ENCODE results near the gene EHD4.

EHD4 gene

DNA sequence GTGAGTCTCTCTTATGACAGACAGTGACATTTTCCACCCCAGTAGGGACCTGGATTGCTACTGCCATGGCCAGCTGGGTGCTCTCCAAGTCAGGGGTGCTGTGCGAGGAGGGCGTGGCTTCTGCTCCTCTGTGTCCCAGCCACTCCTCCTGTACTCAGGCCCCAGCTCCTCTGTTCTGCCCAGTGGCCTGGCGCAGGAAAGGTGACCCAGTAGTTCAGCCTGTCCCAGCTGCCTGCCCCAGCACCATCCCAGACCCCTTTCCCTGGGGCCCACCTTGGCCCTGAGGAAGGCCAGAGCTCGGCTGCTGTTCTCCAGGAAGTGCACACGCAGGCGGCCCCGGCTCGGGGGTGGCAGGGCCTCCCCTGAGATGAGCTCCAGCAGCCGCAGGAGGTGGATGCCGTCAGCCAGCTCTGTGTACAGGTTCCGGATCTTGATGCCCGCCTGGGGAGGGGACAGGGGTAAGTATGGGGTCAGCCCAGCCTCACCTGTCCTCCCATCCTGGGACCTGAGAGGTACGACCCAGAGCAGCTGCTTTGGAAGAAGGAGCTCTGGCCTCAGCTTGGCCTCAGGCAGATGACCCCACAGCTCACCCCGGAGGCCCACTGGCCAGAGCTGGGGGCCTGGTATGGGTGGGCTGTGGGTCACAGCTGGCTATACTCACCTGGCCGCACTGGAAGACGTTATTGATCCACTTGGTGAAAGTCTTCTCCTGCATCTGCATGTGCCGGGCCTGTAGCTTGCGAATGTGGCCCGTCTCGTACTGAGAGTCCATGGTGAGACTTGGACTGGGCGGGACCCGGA, 79.5 kb downstream of the EHD4 start:
- DNase-seq = no peak

DNA sequence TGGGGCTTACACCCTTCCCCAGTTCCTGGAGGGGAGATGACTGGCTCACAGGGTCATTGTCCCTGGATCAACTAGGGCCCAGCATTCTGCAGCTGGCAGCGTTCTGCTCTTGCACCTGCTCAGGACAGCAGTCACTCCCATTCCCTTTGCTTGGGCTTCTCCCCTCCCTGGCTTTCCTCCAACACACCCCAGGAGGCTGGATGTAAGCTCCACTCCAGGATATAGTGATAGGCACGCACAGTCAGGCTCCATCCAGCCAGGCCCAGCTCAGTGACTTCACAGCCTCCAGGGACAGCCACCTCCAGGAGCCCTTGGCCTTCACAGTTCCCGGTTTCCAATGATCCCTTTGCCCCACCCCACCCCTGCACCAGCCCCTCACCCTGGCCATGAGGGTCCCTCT, 80.4 kb downstream of the EHD4 start:
- DNase-seq = no peak

DNA sequence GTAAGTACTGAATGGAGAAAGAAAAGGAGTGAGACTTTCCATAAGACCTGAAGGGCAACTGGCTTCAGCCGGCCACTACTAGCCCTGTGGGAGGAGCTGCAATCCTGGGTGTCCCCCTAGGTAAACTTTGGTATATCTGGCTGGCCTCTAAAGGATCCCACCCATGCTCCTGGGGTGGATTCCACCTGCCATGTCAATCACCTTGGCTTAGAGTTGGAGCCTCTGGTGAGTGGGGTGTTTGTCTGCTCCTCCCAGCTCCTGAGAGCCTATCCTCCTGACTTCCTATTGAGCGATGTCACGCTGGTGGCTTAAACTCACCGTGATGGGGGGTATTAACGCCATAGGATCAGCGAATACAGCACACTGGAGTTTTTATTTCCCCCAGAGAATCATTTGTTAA, 81.1 kb downstream of the EHD4 start:
- DNase-seq = no peak

DNA sequence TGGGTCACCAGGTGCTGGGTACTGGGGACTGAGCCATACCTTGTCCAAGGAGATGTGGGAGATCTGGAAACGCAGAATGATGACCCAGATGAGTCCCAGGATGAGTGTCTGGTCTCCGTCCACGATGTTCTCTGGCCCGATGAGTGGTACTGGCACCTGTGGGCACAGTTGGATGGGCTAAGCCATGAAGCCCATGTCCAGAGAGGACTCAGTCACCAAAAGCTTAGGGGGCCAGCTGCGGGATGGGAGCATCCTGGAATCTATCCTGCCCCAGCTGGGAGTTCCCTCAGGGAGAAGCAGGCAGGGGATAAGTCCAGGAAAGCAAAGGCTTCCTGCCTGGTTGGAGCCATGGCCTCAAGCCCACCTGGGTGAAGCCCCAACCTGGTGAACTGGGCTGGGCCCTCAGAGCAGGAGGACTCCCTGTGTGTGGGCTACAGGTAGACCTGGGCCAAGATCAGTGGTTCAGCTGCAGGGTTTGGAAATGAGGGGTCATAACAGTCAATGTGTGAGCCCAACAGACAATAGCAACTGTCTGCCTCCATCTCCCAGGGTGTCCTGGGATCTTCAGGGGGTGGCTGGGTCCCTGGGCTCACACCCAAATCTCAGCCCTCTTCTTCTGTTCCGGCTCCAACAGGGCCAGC, 82.2 kb downstream of the EHD4 start:
- DNase-seq = no peak

DNA sequence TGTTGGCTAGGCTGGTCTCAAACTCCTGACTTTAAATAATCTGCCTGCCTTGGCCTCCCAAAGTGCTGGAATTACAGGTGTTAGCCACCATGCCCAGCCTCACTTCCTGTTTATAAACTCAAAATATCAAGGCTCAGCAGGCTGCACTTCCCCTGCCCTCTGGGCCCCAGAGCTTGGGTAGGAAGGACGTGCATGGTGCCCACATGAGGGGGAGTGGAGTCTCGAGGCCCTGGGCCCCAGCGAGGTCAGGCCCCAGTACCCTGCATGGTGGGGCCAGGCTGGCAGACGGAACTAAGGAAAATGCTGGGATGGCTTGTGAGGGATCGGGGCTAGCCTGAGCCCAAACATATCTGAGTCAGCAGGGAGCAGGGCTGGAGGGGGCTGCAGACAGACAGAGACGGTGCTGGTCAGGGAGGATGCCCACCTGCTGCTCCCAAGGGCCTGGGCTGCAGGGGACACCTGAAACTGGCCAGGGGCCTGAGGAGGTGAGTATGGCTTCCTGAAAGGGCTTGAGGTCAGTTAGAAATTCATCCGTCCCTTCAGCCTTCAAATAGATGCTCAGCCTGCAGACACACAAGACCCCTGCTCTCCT, 83.6 kb downstream of the EHD4 start:
- DNase-seq = no peak

DNA sequence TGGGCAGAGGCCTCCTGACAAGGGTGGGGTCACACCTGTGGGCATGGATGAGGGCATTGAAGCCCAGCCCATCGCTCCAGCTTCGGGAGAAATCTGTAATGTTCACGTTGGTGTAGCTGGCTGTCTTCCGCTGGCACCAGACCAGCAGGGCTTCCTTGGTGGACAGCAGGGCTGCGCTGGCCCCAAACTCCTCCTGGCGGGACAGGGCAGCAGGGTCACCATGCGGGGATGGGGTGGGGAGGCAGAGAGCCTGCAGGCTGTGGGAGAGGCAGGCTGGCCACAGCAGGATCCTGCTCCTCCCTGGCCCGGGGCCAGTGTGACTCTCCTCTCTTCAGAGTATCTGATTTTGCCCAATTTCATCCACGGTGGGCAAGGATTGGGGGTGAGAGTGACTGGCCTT, 84.5 kb downstream of the EHD4 start:
- DNase-seq = no peak

DNA sequence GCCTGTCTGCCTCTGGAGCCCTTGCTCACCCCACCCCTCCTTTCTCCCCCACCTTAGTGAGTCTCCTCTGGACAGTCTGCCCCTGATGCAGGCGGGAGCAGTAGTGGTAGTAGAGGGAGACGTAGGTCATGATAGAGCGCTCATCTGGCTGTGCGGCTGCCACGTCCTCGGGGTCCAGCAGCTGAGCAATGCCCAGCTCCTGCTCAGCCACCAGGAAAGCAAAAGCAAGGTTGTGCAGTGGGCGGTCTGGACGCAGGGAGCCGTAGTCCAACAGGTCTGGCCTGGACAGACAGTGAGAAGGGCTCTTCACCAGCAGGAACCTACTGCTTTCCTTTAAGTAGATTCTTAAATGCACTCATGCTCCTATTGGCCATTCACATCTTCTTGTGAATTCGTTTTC, 85.2 kb downstream of the EHD4 start:
- no peak for DNase-seq

DNA sequence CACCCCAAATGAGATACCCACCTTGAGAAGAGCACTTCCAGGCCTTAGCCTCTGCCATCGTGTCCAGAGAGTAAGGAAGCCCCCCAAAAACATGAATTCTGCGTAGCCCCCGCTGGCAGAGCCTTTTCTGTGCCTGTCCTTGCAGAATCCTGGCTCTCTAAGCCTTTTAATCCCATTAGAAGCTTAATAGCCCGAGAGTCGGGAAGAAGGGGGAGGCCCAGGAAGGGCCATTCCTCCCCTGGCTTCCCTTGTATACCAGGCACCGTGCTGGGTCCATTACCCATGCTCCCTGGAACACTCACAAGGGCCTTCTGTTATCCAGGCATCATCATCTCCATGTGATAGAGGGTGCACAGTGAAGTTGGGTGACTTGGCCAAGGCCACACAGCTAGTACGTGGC, 85.6 kb downstream of the EHD4 start:
- no peak for DNase-seq

DNA sequence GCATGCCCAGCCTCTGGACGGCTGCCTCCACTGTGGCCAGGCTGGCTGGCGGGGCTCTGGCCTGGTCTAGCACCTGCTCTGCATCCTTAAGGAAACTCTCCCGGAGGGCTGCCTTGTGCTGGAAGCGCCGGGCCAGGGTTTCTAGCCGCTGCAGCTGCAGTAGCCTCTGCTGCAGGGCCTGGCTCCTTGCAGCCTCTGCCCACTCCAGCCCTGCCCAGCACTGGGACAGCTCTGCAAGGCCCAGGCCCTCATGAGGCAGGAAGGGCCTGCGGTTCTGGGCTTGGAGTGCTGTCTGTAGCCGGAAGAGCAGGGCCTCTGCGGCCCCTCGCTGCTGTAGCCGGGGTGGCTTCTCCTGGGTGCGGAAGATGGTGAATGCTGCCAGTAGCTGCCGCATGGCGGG, 86.5 kb downstream of the EHD4 start:
- no peak for DNase-seq

DNA sequence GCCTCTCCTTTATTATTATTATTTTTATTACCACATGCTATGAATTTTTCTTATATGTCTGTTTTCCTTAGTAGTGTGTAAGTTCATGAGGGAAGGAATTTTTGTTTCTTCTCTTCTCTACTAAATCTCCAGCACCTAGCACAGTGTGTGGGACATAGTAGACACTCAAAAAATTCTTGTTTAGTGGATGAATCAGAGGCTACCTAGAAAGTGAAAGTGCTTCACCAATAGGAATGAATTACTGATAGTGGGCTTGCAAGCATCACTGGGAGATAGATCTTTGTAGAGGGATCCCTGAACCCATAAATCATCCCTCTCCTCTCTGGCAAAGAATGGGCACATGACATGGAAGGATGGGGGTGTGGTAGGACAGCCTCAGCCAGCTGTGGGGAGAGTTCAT, 87.0 kb downstream of the EHD4 start:
- no peak for DNase-seq

DNA sequence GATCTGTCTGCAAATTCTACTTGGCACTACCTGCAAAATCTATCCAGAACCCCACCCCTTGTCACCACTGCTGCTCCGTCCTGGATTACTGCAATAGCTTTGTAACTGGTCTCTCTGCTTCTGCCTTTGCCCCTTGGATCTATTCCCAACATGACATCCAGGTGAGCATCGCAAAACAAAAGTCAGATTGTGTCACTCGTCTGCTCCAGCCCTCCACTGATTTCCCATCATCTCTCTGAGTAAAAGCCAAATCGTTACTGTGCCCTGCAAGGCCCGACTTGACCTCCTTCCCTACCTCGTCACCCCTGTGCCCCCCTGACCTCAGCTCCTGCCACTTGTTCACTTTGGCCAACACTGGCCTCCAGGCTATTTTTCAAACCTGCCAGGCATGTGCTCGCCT, 87.9 kb downstream of the EHD4 start:
- DNase-seq = no peak

DNA sequence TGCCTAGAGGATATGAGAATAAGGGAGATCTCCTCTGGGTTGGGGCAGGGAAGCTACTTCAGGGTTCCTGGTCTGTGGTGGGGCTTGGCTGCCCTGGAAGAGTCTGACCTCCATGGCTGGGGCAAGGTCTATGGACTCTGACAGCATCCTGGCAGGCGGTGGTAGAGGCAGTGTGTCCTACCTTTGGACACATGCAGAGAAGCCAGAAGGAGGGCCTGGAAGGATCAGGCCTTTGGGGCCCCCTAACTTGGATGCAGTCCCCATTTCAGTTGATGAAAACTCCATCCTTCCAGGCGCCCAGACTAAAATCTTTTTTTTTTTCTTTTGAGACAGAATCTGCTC, 88.9 kb downstream of the EHD4 start:
- DNase-seq = no peak

DNA sequence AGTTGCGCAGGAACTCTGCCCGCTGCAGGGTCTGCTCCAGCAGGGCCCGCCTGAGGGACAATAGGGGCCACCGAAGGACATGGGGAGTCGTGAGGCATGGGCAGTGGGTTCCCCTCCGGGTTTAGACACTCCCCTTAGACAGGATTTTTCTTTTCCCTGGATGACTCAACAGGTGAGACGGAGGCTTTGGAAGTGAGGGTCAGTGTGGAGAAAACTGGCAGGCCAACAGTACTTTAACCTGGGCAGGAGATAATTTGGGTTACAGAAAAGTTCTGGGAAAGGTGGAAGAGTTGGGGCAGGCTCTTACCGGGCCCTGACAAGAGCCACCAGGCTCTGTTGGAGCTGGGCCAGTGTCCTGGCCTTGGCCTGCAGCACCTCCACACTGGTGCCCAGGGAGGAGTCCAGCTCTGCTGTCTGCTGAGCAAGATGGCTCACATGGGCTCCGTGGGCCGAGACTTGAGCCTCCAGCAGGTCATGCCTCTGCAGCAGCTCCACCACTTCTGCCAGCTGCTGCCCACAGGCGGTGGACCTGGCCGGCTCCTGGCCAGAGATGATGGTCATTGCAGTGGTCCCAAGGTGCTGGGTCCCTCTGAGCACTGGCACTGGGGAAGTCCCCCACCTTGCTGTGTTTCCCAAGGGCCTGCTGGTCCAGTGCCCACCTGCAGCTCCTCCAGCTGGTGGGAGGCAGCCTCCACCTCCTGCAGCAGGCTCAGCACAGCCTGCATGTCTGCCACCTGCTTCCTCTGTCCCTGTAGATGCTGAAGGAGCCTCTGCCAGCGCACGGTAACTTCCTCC, 89.5 kb downstream of the EHD4 start:
- DNase-seq = no peak

DNA sequence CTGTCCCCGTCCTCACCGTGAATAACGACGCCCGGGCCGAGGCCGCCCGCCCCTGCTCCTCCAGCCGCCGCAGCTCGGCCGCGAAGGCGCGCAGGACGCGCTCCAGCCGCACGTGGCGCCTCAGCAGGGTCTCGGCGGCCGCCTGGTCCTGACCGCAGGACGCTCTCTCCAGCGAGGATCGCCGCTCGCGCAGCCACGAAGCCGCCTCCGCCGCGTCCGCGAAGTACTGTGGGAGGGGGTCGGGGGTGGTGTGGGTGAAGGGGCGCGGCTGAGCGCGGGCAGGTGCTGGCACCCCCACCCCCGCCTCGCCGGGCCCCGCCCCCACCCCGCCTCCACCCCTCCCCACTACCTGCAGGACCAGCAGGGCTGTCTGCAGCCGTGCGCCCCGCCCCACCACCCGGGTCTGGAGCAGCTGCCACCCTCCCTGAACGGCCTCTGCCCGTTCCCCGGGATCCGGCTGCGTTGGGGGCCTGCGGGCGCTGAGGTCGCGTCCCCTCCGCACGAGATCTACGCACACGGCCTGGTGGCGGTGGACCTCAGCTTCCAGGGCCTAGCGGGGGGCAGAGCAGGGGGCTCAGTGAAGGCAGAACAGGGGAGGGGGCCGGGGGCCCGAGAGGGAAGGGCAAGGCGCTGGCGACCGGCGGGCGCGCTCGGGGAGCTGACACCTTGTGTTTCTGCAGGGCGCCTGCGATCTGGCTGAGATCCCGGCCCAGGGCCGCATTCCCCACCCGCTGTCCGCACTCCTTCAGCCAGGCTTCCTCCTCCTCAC, 90.3 kb downstream of the EHD4 start:
- no peak for DNase-seq

DNA sequence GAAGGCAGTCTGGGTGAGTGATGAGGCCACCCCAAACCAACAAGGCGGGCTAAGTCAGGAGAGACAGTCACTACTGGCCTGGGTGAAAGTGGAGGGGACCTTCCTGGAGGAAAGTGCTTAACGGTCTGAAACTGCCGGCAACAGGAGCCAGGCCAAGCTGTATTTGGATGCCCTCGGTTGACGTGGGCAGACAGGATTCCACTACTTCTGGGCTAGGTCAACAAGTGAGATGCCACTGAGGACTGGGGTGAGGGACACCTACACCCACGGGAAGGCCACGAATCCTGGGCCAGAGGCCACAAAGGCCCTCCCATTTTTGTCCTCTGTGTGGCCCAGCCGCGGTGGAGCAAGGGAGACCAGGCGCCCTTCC, 90.8 kb downstream of the EHD4 start:
- DNase-seq = no peak

DNA sequence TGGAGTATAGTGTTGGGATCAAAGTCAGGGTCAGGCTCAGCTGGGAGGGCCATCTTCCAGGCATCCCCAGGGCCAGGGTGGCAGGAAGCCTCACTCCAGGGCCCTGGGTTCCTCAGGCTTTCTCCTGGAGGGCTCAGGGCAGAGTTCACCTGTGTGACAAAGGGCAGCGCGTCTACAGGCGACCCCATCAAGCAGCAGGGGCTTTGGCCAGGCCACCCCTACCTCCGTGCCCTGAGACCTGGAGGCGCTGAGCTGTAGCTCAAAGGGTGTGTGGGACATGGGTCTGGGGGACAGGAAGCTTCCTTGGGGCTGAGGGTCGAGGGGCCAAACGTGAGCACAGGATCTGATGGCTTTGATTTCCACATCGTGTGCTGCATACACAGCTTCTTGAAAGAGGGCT, 91.3 kb downstream of the EHD4 start:
- DNase-seq = no peak

DNA sequence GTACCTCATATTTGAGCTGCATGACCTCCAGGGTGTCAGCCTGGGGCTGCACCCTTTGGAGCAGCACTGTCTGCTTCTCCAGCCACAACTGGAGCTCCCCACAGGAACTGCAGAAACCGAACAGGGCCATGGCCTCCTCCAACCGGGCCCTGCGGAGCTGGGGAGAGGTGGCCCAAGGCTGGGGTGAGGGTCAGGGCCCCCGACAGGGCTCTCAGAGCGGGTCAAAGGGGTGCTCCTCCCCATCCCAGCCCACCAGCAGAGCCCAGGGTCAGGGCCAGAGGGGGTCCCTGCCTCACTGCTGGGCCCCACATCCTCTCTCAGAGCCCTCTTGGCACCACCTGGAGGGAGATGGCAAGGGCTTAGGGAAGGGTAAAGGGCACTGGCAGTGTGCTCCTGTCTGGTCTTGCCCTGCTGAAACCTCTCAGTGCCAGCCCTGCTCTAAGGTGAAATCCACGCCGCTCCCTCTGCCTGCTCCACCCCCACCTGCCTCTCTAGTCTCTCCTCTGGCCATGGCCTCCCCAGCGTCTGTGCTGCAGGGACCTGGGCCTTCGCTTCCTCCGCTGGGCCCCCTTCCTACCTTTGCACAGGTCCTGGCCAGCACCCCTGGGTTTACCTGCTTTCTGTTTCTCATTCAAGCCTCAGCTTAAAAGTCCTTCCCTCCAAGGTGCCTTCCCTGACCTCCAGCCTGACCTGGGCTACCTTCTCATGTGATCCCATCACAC, 92.0 kb downstream of the EHD4 start:
- DNase-seq = no peak

DNA sequence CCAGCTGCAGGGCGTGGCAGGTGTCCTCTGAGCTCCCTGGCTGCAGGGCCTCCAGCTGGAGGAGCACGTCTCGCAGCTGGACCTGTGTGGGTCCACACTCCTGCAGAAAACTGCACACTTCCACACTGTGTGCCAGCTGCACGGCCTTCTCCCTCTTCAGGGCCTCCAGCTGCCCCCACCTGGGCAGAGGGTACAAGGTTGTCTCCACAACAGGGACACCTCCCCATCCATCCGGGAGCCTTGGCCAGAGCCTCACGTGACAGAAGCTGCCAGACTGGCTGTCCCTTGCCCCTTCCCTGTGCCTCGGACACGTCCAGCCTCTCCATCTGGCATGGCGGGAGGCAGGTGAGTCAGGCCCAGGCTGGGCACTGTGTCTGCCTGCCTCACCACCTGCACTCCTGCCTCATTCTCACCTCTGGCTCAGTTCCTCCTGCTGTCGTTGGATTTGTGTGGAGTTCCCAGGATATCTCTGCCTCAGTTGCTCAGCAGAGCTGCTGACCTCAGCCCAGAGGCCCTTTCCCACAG, 93.0 kb downstream of the EHD4 start:
- DNase-seq = no peak

DNA sequence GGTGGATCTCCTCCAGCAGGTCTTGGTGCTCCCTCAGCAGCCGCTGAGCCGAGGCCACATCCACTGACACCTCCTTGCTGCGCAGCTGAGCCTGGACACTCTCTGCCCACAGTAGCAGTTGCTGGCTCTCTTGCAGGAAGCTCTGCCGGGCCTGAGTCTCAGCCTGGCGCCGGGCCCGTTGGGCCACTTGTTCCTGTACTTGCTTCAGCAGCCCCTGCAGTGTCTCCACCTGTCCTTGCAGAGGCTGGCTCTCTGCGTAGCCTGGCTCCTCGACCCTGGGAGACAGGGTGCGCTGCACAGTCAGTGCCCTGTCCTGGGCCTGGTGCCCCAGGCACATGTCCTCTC, 94.0 kb downstream of the EHD4 start:
- DNase-seq = no peak

DNA sequence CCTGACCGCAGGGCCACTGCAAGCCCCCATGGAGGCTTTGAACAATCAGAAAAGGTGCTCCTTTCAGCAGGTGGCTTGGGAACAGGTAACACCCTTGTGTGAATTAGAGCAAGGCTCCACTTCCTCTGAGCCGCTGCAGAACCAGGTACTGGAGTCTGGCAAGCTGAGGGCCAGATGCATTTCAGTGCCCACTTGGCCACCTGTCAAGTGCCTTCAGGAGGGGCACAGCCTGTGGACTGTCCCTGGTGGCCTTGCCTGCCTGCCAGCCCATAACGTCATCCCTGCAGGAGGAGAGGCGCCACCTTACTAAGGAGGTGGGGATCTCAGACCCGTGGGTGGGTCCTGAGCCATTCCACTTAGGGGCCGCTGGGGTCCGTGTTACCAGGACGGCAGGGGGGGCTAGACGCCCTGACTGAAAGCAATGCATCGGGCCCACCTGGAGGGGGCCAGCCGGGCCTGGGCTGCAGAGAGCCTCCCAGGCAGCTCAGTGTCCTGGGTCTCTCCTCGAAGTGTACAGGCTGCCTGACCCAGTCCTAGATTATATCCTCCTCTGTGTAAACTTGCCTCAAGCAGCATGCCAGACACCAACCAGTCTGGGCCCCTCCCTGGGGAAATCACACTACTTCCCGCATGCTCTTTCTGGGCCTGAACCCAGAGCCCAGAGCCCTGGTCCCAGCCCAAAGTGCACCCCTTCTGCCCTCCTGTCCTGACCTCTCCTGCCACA, 94.6 kb downstream of the EHD4 start:
- no peak for DNase-seq

DNA sequence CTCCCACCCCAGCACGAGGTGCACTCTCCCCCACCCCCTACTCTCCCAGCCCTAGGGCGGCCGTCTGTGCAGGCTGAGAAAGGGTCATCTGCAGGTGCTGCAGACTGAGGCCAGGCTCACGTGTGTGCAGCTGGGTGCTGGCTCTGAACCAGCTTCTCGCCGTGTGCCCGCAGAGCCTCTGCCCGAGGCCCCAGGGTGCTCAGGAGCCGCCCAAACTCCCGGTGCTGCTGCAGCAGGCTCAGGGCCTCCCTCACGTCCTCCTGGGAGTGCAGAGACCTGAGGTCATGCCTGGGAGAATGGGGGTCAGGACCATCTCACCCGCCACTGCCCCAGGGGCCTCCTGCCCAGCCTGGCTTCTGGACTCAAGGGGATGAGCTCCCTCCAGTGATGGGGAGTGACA, 95.7 kb downstream of the EHD4 start:
- no peak for DNase-seq

DNA sequence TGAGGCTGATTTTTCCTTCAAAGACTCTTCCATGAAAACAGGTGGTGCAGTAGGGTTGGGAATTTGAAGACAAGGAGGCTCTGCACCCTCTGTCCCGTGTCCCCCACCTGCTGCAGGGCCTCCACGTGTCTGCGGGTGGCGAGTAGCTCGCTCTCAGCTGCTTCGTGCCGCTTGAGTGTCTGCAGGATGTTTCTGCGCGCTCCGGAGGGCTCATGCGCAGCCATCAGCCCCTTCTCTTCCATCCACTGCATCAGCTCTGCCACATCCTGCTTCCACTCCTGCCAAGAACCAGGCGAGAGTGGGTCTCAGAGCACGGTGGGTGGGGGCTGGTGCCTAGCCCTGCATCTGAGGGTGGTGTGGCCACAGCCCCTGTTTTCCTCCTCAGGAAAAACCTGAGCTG, 96.3 kb downstream of the EHD4 start:
- no peak for DNase-seq

Data from stimulated activated CD4-positive, alpha-beta T cell treated with anti-CD3 and anti-CD28 coated beads, Interleukin-2, amount 100 ng/mL, for 48 hours (primary cell).